ENCODE measurements around the gene SEC31B.

GRCh38 chr10:100438674-100439315 lies 80.9 kb downstream of the SEC31B start:
- TF ChIP-seq TAF1 (IDR thresholded peaks at IDR 0.05; ENCODE audit: low read depth) (no peak), REST (IDR thresholded peaks at IDR 0.05; ENCODE audit: low read depth) (no peak), EGR1 (IDR thresholded peaks at IDR 0.05) (no peak), RAD21 (IDR thresholded peaks at IDR 0.05; ENCODE audit: low read depth) (no peak)

Measured in Ishikawa (cell line).